ENCODE results near the gene PDYN.

GRCh38 chr20:1947535-1947846, 46.4 kb downstream of the PDYN start:
- TF ChIP-seq, protein P1, sequence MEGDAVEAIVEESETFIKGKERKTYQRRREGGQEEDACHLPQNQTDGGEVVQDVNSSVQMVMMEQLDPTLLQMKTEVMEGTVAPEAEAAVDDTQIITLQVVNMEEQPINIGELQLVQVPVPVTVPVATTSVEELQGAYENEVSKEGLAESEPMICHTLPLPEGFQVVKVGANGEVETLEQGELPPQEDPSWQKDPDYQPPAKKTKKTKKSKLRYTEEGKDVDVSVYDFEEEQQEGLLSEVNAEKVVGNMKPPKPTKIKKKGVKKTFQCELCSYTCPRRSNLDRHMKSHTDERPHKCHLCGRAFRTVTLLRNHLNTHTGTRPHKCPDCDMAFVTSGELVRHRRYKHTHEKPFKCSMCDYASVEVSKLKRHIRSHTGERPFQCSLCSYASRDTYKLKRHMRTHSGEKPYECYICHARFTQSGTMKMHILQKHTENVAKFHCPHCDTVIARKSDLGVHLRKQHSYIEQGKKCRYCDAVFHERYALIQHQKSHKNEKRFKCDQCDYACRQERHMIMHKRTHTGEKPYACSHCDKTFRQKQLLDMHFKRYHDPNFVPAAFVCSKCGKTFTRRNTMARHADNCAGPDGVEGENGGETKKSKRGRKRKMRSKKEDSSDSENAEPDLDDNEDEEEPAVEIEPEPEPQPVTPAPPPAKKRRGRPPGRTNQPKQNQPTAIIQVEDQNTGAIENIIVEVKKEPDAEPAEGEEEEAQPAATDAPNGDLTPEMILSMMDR (IDR thresholded peaks at IDR 0.05) = no peak
- TF ChIP-seq POLR2A (IDR thresholded peaks at IDR 0.05) (no peak), EP300 (IDR thresholded peaks at IDR 0.05; ENCODE audit: low read depth) (no peak), POLR2AphosphoS5 (IDR thresholded peaks at IDR 0.05) (no peak)
